Hepatic stellate cell (primary cell): ENCODE measurements around the gene RFX3.
"Not testable (repeated sequence)": the region's sequence is repeated elsewhere in the genome, so short reads cannot be mapped to it uniquely, and the experiment has no call there.

Source experiments
- DNase-seq: peaks from one replicate; pipeline ENCODE4 v3.0.0; 2011; ENCODE audit warnings: low spot score

Gene RFX3

GRCh38 chr9:3343671-3344070 is 182.1 kb downstream of the RFX3 start:
- DNase-seq, result no peak

- no peak for DNase-seq
These were observed 183.5 kb downstream of the RFX3 start for GRCh38 chr9:3342159-3342777.

- DNase-seq, result peak; percentile 7
These were observed 188.1 kb downstream of the RFX3 start for GRCh38 chr9:3337515-3338225.

GRCh38 chr9:3336951-3337350 is 188.8 kb downstream of the RFX3 start:
- DNase-seq, result no peak

- DNase-seq, result no peak
These were observed 193.0 kb downstream of the RFX3 start for GRCh38 chr9:3332802-3333201.

DNA sequence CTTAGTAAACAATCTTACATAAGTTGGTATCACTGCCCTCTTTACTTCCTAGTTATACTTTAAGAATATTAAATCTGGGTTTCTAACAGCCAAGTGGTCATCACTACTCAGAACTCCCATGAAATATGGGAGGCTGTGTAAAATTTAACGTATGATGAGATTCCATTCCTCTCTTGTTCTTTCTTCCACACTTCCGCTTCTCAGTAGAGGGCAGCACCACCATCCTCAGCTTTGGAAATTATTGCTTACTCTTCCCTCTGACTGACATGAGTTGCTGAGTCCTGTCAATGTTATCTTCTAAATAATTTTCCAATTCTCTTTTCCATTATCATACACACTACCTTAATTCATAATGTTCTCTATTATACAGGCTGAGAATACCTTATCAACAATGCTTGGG is 194.0 kb downstream of the RFX3 start:
- no peak for DNase-seq

GRCh38 chr9:3330792-3331420 is 194.9 kb downstream of the RFX3 start:
- DNase-seq, result no peak

DNA sequence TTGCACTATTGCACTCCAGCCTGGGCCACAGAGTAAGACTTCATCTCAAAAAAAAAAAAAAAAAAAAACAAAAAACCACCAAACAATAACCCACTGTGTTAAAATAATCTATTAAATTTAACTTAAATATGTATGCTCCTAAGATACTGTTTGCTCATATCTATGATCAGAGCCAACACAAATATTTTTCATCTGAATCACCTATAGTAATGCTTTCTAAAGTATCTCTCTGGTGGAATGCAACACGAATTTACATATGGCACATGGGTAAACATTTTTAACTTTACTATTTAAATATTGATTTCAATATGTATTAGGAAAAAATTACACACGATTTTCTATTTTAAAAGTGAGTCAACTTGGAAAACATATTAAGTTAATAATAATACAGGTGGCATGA is 196.4 kb downstream of the RFX3 start:
- no peak for DNase-seq

GRCh38 chr9:3323714-3324113 is 202.1 kb downstream of the RFX3 start:
- no peak for DNase-seq

- DNase-seq, result no peak
These were observed 204.6 kb downstream of the RFX3 start for GRCh38 chr9:3321186-3321585.

DNA sequence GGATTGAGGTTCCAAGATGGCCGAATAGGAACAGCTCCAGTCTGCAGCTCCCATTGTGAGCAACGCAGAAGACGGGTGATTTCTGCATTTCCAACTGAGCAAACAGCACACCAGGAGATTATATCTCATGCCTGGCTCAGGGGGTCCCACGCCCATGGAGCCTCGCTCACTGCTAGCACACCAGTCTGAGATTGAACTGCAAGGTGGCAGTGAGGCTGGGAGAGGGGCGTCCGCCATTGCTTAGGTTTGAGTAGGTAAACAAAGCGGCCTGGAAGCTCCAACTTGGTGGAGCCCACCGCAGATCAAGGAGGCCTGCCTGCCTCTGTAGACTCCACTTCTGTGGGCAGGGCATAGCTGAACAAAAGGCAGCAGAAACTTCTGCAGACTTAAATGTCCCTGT is 213.2 kb downstream of the RFX3 start:
- DNase-seq, result not testable (repeated sequence)

GRCh38 chr9:3308609-3309008 is 217.2 kb downstream of the RFX3 start:
- no peak for DNase-seq

DNA sequence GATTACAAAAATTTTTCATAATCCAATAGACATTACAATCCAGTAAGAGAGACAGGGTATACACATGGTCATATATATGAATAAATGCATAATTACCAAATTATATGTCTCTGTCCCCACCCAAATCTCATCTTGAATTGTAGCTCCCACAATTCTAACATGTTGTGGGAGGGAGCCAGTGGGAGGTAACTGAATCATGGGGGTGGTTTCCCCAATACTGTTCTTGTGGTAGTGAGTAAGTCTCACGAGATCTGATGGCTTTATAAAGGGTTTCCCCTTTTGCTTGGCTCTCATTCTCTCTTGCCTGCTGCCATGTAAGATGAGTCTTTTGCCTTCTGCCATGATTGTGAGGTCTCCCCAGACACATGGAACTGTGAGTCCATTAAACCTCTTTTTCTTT is 221.4 kb downstream of the RFX3 start:
- not testable (repeated sequence) for DNase-seq

DNA sequence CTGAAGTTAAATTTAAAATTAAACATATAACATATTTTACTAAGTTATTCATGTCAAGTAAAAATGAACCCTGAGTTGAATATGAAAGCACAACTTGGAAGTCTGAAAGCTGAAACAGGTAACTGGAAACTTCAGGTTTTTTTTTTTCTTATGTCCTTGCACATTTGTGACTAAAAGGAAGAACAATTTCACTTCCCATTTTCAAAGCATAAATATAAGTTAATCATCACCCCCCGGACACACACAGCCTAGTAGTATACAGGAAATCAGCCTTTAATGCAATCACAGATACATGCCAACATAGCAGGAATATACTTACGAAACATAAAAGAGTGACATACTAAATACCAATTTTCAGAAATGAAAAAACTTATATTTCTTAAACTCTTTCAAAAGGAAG is 225.9 kb downstream of the RFX3 start:
- DNase-seq, result no peak

- no peak for DNase-seq
These were observed 229.3 kb downstream of the RFX3 start for GRCh38 chr9:3296536-3296935.

DNA sequence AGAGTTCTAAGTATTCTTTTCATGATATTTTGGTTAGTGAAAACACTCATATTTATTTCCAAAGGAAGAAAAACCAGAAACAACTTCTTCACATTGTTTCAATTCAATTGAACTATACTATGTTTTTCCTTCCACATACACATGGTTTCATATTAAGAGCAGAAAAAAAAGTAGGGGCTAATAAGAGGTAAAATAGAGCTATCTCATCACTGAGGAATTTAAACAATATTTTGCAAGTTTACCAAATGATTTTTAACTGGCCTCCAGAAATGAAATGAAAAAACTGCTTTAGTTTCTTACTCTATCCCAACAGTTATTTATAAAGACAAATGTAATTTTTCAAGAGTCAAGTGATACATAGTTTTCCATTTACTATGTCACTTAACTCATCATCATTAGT is 233.5 kb downstream of the RFX3 start:
- no peak for DNase-seq

DNA sequence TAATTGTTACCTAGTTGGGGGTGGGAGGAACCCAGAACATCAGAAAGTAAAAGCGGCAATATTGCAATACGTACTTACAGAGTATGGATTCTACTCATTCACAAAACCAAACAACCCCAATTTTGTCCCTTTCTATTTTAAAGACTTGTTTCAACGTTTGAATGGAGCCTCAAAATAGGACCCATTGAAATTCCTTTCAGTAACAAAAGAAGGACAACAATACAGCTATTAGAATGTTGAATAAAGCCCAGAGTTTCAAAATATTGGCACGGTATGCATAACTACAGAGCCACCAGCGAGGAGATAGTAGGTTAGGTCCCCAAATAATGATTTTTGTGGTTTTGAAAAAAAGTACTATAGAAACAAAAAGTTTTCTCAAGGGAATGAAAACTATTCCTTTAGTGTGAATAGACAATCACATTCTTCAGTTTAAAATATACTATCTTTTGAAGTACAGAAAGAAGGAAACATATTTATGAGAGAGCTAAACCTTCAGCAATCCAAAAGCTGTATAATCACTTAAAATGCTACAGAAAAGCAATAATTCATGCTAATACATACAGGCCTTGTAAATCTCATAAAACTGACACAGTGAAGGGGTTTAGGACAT is 235.5 kb downstream of the RFX3 start:
- no peak for DNase-seq

DNA sequence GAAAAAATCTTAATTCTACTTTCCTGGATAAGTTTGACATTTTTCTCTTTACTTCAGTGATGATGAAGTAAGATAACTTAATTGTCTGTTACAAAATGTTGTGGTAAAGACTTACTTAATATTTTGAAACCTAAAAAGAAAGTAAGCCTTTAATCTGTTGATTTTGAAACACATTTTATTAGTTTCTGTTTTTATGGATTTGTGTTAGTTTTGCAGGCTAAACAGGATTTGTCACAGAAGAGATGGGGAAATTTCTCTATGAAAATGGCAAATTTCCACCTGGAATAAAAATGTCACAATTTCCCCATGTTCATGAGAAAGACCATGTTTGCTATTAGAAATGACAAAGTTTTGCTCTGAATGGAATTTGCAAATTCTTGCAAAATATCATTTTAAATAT is 237.1 kb downstream of the RFX3 start:
- DNase-seq, result no peak

- DNase-seq, result no peak
These were observed 240.2 kb downstream of the RFX3 start for GRCh38 chr9:3285365-3286161.

DNA sequence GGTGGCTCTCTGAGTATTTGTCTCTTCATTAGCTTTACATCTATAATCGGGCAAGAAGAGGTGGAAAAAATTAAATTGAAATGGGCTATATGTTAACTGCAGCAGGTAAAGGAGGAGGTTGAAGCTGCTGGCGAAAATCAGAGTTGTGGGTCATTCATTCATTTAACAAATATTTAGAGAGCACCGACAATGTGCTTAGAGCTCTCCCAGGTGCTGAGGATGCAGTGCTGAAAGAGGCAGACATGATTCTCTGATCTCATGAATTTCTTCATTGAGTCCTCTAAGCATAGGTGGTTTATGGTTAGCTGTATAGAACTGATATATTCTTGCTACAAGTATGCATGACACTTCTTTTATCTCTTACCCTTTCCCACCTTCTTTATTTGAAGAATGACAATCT is 243.4 kb downstream of the RFX3 start:
- DNase-seq, result no peak

- DNase-seq, result no peak
These were observed 244.4 kb downstream of the RFX3 start for GRCh38 chr9:3281399-3281798.

DNA sequence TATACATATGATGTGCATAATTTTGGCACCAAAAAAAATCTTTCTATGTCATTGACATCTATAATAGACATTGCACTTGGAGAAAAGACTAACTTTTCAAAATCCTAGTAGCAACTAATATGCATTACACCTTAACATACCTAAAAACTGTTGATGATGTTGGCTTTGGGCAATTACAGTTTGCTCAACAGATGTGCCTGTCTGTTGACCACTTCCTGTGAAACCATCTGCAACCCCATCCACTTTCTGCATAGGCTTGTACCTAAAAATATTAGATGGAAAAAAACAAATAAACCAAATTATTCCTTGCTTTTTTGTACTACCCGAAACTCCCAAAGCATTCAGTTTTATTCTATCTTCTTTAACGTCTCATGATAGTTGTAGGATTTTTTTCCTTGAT is 248.6 kb downstream of the RFX3 start:
- DNase-seq, result no peak
